HG03565 (cell line): ENCODE data around the gene RIPK3.
A peak's percentile ranks its signal among the peaks of the same experiment; 100 is the strongest.
"Not testable (repeated sequence)": the region's sequence is repeated elsewhere in the genome, so short reads cannot be mapped to it uniquely, and the experiment has no call there.

Experiments used
- ATAC-seq: cut with Tn5 transposase; IDR thresholded peaks from one replicate; pipeline ENCODE4 v1.9.1; 2021; ENCODE audit warnings: mild to moderate bottlenecking, moderate library complexity; ENCODE audit not compliant: unreplicated experiment

Gene RIPK3

DNA sequence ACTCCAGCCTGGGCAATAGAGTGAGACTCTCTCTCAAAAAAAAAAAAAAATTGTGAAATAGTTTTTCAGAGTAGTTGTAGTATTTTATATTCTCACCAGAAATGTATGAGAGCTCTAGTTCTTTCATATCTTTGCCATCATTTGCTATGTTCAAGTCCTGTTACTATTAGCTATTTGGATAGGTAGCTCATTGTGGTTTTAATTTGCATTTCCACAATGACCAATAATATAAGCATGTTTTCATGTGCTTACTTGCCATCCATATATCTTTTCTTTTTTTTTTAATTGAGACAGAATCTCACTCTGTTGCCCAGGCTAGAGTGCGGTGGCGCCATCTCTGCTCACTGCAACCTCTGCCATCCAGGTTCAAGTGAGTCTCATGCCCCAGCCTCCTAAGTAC lies 8.4 kb upstream of the RIPK3 start:
- no peak for ATAC-seq

DNA sequence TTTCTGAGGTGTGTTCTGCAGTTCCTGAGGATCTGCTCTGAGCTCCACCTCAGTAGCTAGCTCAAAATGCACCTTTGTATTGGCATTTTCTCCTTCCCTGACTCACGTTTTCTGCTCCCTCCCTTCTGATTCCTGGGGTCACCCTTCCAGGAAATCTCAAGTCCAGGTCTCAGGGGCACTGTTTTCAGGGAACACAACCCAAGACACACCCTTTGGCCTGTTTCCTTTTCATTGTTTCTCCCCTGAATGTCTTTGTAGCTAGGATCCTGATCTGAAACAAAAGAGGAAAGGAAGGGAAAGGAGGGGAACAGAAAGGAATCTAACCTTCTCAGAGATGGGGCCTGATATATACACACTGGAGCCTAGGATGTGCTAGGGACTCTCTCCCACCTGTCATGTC lies 7.3 kb upstream of the RIPK3 start:
- no peak for ATAC-seq

DNA sequence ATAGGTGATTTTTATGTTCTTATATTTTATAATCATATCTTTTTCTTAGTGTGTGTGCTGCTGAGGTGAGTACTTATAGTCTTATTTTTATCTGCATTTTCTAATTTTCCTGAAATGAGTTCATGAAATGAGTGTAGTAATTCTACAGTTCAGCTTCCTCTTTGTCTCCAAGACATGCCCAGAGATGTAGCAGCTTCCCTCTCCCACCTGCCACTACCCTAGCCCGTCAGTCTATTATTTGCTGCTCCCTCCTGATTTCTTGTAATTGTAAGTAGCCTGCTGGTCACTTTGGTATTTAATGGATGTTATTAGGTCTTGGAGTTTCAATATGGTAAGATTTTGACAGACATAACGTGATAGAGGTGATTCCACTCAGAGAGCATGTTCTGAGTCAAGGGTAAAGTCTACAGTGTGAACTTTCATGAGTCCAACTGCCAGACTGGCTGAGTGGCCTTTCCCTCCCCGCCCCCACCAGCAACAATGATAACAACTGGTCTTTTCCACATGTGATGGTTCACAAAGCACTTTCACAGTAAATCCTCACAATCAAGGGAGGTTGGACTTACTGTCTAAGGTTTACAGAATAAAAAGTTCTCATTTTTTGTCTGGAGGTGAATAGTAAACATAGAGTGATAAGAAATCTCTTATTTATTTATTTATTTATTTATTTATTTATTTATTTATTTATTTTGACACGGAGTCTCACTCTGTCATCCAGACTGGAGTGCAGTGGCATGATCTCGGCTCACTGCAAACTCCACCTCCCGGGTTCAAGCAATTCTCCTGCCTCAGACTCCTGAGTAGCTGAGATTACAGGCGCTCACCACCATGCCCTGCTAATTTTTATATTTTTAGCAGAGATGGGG lies 4.2 kb upstream of the RIPK3 start:
- ATAC-seq = no peak

DNA sequence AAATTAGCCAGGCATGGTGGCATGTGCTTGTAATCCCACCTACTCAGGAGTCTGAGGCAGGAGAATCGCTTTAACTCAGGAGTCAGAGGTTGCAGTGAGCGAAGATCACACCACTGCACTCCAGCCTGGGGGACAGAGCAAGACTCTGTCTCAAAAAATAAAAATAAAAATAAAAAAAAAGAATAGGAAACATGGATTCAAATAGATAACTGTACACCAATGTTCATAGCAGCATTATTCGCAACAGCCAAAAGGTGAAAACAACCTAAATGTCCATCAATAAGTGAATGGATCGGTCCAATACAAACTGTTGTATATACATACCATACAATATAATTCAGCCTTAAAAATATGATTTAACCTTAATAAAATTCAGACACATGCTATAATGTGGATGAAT lies 3.1 kb upstream of the RIPK3 start:
- no peak for ATAC-seq

DNA sequence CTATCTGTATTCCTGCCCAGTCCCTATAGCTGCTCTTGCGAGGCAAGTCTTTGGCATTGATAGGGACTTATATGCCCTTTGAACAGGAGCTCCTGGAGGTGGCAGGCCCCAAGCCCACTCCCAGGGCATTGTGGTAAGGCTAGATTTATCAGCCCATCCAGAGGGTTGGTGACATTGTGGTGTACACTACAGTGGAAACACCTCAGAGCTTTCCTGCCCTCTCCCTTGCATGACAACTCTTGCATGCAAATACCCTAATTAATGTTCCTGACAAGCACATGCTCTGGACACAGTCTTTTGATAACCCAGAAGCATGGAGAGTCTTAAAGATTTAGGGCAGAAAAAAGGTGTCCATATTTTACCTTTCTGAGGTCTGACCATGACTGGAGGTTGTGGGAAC lies 815 bp upstream of the RIPK3 start:
- no peak for ATAC-seq

DNA sequence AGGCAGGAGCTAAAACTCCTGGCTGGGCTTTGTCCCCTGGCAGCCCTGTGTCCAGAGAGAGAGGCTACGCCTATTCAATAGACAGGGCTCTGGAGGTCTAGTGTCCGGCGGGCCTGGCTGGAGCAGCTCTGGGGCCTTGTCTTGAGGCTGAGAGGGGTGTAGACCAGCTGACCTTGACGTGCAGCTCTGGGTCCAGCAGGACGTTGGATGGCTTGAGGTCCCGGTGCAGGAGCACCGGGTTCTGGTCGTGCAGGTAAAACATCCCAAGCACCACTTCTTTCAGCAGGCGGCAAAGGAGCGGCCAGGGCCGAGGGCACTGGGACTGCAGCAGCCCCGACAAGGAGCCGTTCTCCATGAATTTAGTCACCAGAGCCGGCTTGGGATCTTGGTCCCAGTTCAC lies 948 bp downstream of the RIPK3 start:
- ATAC-seq = no peak

DNA sequence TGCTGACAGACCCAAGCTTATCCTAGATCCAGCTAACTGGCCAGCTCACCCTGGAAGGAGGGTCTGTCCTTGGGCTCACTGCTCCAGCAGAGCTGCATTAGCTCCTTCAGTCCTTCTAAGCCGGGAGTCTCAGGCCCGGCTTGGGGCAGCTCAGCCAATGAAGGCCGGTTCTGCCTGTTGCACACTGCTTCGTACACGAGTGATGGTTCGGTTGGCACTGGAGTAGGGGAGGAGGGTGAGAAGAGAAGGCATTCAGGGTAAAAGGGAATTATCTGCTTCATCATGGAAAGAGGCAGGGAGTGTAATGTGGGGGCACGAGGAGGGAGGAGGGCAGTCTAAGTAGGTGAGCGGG lies 2.0 kb downstream of the RIPK3 start:
- ATAC-seq = no peak

DNA sequence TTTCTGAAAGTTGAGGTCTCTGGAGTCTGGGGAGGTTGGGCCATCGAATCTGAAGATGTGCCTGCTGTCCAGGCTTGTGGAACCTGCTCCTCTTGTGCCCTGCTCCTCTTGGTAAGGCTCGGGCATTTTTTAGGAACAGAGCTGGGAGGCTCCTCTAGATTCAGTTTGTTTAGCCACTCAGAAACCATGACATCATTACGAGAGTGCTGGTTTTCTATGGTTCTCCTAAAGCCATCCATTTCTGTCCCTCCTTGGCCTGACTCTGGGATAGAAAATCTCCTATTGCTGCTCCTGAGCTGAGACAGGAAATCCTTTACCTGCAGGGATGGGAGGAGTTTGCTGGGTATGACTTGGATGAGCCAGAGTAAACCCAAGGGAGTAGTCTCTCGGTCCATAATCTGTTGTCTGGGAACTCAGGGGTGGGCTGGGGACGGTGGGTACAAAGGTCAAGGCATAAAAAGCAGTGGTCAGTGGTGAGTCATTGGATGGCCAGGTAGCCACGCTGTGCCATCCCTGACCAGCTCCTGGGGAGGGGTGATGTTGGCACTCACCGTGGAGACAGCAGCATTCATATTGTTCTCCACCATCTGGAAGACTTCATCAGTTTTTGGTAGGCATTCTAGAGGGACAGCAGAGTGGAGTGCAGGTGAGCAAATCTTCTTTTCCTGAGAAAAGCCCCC lies 2.5 kb downstream of the RIPK3 start:
- ATAC-seq = no peak

DNA sequence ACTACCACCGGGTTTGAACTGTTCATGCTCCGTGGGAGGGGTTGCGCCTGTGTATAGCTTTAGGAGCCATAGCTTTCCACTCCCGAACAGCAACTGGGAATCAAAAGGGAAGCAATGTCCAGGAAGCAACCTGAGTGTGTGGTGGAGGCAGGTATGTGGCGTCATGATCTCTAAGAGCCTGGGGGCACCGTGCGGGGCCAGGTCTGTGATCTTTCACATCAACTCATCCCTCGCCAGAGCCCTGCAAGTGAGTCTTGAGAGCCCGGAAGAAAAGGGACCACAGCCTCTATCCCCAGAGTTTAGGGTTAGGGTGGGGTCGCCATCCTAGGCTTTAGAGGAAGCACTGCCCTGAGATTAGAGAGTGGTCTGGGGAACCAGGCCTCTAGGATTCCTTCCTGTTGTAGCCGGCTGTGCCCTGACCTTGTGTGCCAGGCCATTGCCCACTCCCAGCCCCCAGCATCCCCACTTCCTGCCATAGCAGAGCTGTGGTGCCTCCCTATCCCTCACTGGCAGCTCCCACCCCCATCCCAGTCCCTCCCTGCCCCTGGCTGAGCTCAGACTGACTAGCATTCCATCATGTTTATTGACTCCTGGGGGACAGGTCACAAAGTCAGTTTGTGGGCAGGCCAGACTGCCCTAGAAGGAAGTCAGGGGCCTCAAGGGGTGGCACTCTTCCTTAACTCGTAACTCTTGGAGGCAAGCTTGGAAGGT lies 4.2 kb downstream of the RIPK3 start:
- ATAC-seq = no peak

DNA sequence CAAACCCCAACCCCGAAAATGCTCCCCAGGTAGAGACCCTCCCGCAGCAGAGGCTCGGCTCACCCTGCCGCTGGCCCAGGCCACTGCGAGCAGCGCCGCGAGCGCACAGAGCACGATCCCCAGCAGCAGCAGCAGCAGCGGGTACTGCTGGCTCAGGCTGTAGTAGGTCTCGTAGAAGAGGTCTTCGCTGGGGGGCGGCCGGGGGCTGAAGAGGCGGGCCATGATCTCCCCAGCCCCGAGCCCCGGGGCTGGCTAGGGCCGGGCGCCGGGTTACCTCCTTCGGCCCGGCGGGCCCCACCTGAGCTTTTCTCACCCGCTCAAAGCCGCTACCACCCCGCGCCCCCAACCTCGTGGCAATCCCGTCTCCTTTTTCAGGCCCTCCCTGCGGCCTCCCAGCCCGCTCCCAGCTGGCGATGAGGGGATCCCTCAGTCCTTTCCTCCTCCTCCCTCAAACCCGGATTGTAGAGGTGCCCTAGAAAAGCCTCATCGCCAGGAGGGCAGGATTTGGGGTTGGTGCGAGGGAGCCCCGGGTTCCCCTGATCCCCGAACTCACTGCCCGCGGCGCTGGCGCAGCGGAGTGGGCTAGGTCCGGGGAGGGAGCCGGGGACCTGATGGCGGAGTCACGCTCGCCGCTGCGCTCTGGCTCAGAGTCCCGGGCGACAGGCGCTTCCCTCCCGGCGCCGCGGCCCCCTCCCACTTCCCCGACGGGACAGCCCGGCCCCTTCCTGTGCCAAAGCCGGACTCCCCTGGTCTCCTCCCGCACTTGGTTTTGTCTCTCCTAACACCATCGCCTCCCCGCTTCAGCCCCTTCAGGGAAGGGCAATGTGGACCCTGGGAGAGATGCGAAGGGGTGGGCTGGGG lies 5.1 kb downstream of the RIPK3 start, which contains the start of gene ADCY4:
ADCY4 (minus strand) TSS at position 641 of the 861 bp plus-strand sequence; CDS start at position 222, 419 bp downstream.
- no peak for ATAC-seq

DNA sequence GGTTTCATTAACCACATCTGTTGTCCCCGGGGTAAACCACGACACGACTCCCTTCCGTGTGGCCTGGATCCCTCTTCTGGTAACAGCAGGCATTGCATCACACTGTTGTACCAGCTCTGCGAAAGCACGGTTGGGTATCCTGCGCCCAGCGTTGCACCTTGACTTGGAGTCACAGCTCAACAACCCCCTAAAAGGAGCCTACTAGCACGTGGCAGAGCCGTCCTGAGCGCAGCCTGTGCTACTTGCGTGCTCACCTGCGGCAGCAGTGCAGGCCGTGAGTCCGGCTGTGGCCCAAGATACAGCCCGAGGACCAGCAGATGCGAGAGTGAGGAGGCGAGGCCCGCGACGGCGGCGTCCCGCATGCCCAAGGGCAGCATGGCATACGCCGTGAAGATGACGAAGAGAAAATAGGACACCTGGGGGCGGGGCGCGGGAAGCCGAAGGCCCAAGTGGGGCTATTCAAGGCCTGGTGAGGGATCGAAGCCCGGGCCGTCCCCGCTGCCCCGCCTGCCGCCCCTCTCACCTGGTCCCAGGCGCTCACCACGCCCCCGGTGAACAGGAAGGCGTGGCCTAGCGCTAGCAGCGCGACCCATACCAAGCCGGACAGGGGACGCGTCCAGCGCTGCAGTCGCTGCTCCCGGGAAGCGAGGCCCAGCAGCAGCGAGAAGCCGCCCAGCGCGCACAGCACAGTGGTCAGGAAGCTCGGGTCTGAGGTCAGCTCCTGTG lies 7.4 kb downstream of the RIPK3 start:
- ATAC-seq = peak; percentile 70

DNA sequence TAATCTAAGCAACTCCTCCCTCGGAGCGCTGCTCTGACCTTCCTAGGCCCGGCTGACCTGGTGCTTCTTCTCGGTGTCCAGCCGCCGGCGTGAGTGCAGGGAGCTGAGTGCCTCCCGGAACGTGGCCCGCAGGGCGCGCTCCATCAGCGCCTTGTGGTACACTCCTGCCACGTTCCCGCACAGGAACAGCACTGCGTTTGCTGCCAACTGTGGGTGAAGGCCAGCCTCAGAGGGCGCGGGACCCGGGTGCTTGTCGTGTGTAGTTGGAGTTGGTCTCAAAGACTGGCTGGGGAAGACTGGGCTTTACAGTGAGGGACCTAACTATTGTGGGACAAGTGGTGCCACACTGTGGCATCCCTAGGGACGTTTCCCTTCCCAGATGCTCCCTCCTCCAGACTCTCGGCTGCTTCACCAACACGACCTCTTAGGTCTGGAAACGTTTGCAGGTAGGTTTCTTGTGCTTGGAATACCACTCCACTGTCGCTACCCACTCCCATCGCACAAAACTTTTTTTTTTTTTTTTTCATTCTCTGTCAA lies 8.0 kb downstream of the RIPK3 start:
- ATAC-seq = no peak

DNA sequence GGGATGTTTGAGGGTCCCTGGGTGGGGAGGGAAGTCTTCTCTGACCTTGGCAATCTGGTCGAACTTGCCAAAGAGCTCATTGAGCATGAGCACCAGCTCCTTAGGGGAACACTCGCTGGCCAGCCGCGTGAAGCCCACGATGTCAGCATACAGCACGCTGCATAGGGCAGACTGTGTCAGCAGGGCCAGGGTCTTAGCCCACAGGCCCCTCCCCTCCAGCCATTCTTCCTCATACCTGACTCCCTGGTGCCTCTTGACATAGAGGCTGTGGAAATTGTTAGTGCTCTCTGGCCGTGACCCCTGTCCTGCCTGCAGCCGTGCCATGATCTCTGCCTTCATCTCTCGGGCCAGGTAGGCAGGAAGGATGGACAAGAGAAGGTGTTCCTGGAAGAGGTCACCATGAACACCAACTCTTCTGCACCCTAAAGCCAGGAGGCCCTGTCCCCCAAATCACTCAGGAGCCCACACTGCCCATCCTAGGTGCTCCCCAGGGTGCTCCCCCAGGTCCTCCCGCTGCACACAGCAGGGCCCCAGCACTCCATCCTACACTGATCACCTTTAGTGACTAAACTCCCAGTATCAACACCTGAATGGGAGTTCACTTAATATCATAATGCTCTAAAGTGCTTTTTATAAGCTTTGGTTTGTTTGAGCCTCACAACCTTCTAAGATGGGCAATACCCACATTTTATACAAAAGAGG lies 8.7 kb downstream of the RIPK3 start:
- ATAC-seq = no peak

DNA sequence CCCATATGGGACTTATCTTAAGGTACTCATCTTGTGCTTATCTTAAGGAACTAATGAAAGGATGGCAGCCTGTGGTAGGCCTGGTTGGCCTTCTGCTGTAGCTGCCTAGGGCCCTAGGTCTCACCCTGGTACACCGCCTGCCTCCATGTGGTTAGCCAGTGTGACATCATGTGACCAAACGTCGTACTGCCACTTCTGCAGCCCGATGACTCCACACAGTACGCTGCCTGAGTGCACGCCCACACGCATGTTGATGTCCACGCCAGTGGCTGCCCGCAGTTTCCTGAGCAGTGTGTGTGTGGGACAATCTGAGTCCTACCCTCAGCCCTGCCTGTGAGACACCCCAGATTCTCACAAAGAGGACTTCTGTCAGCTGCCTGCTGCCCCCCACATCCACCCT lies 10.1 kb downstream of the RIPK3 start:
- no peak for ATAC-seq

DNA sequence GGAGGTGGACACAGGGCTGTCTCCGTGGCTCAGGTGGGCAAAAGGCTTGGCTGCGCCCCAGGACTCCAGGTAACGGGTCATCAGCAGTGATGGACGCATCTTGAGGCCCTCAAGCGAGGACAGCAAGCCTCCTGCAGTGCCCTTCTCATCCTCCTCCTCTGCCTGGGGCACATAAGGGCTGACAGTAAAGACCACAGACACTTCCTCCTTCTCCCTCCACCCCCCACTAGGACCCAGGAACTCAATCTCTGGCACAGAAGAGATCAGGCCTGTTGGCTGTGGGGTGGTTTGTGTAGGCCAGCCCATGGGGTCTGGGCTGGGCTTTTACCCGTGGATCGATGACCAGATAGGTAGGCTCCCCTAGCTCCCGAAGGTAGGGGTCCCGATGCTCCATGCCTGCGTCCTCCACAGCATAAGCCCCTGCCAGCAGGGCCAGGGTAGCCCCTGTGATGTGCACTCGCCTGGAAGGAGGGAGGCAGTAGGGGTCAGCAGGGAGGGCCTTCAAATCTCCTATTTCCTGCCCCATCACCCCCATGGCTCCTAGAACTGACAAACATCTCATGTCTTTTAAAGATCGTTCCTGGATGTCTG lies 10.6 kb downstream of the RIPK3 start:
- no peak for ATAC-seq

DNA sequence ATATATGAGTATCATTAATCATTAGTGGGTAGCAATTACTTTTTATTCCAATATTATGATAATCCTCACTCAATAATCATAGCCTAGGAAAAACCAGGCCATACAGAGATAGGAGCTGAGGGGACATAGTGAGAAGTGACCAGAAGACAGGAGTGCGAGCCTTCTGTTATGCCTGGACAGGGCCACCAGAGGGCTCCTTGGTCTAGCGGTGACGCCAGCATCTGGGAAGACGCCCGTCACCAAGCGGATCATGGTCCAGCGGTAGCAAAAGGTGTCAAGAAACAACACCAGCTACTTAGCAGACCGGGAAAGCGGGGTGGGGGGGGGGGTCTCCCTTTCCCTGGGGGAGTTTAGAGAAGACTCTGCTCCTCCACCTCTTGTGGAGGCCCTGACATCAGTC lies 11.9 kb downstream of the RIPK3 start:
- not testable (repeated sequence) for ATAC-seq

DNA sequence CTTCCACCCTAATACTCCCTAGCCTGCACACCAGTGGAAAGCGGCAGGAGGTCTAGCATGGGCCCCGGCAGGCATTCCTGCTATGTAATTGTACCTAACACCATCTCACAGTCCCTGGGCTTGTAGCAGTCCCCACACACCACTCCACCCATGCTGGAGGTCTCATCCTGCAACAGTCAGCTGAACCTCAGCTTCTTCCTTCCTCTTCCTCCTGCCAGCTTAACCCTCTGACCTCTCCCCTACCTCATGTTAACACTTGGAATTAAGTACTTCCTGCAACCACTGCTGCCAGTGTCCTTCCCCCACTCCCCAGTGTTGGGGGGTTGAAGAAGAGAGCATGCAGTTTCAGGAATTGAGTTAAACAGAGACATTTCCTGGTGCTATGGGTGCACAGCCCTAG lies 12.5 kb downstream of the RIPK3 start:
- no peak for ATAC-seq

DNA sequence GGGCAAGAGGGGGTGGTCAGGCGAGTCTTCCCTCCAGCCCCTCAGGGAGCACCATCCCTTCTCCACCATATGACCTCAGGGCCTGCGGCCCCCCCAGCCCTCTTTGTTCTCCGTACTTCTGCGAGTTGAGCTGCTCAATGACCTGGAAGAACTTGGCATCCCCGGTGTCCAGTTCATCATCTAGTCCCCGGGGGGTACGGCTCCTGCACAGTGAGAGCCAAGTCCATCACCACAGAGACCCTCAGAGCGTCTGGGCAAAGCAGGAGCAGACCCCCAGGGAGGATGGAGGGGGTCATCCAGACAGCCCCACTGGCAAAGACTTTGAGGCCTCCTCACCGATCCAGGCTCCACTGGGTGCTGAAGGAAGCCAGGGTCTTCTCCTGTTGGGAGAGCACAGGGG lies 13.8 kb downstream of the RIPK3 start:
- no peak for ATAC-seq

DNA sequence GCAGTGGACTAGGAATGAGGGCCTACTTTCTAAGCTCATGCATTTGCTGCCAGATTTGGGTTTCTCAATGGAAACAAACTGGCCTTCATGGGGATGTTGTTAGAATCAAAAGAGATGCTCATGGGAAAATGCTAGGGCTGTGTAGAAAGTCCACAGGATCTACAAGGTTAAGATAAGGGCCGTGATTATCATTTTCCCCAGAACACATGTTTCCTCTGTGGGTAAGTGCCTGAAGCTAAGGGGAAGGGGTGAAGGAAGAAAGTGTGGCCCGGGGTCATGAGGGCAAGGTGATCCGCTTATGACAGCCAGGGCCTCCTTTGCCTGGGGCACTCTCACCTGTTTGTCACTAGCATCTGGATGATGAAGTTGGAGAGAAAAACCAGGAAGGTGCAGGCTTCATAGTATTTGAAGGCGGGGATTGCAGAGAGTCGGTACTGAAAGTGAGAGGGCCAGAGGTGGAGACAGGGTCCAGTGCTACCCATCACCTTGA lies 14.7 kb downstream of the RIPK3 start:
- no peak for ATAC-seq
